GM18519 (cell line): ENCODE data around the gene COL5A1.

Source experiments
- ATAC-seq: cut with Tn5 transposase; IDR thresholded peaks from one replicate; pipeline ENCODE4 v1.9.1; 2021; ENCODE audit warnings: mild to moderate bottlenecking, moderate library complexity; ENCODE audit not compliant: unreplicated experiment, low FRiP score

The COL5A1 gene

DNA sequence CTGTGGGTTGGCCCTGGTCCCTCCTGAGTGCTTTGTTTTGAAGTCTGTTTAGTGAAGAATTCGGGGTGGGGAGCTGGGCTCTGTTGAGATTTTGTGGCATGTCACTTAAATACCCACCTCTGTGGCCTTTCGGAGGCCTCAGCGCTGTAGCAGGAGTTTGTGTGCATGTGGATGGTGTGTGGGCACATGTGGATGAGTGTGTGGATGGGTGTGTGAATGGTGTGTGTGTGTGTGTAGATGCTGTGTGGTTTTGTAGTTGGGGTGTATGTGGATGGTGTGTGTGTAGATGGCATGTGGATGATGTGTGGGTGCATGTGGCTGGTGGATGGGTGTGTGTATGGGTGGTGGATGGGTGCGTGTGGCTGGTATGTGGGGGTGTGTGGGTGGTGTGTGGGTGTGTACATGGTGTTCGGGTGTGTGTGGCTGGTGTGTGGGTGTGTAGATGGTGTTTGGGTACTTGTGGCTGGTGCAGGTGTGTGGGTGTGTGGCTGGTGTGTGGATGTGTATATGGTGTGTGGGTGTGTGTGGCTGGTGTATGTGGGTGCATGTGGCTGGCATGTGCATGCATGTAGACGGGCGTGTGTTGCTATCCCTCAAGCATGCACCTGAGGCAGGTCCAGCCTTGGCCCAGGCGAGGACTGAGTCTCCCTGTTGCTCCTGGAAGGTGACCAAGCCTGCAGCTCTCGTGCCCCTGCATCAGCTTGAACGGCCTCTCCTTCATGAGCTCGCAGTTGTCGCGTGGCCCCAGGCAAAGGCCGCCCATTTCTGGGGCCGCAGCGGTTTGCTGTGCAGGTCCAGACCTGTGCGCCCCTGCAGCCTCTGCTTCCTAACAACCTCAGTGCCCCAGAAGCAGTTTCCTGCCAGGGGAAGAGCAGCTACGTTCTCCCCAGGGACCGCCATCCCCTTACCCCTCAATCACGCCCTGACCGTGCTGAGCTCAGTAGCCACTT is 185.0 kb downstream of the COL5A1 start:
- ATAC-seq: no peak

DNA sequence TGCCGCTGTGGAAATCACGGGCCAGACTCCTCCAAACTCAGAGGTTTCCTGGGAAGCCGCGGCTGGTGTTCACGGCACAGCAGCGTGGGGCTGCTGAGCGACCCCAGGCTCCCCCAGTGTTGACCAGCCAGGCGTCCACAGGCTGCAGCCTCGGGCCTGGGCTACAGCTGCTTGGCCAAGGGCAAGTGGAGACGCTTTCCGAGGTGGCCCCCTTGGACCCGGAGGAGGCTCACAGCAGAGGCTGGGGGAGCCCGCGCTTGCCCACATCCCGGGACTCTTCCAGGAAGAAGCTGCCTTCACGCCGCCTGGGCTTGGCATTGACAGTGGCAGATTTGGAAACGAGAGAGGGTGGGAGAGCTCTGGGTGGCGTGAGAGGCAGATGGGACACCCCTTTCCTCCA is 186.0 kb downstream of the COL5A1 start:
- no peak for ATAC-seq

- no peak for ATAC-seq
Measured at GRCh38 chr9:134827993-134828392, 186.4 kb downstream of the COL5A1 start.

- ATAC-seq: no peak
Measured at GRCh38 chr9:134828892-134829291, 187.3 kb downstream of the COL5A1 start.

GRCh38 chr9:134829356-134829937 is 187.8 kb downstream of the COL5A1 start:
- ATAC-seq: no peak

- ATAC-seq: no peak
Measured at GRCh38 chr9:134830126-134830525, 188.5 kb downstream of the COL5A1 start.

- no peak for ATAC-seq
Measured at GRCh38 chr9:134830926-134831720, 189.5 kb downstream of the COL5A1 start.

DNA sequence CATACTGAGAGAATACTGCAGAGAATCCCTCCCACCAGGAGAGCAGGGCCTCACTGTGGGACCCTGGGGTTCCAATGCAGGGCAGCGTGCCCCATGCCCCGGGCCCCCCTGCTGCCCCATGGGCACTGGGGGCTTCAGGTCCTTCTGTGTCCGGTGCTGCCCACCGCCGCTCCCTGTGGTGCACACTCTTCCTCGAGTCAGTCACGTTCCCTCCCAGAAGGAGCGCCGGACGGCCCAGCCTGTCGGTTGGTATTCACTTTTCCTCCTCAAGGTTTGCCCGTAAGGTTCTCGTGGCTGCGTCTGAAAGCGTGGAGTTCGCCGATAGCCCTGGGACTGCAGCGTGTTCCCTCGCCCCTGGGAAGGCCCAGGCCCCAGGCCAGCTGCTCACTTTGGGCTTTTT is 190.9 kb downstream of the COL5A1 start:
- ATAC-seq: no peak

GRCh38 chr9:134833294-134833880 is 191.8 kb downstream of the COL5A1 start:
- no peak for ATAC-seq

- no peak for ATAC-seq
Measured at GRCh38 chr9:134834217-134834956, 192.8 kb downstream of the COL5A1 start.

DNA sequence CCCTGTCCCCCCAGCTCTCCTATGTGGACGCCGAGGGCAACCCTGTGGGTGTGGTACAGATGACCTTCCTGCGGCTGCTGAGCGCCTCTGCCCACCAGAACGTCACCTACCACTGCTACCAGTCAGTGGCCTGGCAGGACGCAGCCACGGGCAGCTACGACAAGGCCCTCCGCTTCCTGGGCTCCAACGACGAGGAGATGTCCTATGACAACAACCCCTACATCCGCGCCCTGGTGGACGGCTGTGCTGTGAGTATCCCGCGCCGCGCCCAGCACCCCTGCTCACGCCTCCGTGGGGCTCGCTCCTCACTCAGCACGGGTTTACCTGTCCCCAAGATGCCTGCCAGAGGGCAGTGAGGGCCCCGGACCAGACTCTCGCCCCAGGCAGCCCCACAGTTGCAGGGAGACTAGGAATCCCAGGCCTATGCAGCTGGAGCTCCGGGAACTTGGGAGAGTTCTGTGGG is 193.4 kb downstream of the COL5A1 start:
- ATAC-seq: no peak

DNA sequence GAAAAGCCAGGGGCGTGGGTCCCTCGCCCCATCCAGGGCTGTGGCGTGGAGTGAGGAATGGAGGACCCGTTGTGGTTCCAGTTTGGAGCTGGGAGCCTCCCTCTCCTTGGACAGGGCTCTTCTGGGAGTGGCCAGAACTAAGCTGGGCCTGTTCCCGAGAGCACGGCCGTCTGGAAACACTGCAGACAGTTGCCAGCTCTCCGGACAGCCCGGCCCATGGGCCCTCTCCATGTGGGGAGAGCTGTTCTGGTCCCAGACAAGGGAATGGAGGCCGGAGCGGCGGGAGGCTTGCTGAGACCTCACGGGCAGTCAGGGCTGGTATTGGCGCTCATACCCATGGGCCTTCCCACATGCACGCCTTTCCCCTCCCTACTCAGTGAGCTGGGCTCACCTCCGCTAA is 193.8 kb downstream of the COL5A1 start:
- no peak for ATAC-seq

GRCh38 chr9:134835987-134836386 is 194.4 kb downstream of the COL5A1 start:
- no peak for ATAC-seq

DNA sequence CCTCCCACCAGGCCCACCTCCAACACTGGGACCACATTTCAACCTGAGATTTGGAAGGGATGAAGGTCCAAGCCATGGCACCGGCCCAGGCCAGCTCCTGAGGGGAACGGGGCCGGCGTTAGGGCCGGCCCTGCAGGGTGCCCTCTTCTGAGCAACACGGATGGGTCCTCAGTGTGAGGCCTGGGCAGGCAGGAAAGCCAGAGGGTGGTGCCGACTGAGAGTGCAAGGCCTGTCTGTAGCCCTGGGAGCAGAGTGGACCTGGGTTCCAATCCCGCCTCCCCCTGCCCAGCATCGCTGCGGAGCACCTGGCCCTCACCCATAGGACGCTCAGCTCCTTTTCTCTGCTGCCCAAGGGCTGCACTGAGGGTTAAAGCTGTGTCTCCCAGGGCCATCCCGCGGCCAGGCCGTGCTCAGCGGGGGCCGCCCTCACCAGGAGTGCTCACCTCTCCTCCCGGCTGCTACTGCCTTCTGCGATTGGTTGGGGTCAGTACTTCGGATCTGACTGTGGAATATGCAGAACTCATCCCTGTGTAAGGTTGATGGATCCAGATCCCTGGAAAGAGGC is 194.9 kb downstream of the COL5A1 start:
- ATAC-seq: no peak

- no peak for ATAC-seq
Measured at GRCh38 chr9:134837529-134837928, 195.9 kb downstream of the COL5A1 start.

GRCh38 chr9:134838651-134839454 is 197.2 kb downstream of the COL5A1 start:
- no peak for ATAC-seq

DNA sequence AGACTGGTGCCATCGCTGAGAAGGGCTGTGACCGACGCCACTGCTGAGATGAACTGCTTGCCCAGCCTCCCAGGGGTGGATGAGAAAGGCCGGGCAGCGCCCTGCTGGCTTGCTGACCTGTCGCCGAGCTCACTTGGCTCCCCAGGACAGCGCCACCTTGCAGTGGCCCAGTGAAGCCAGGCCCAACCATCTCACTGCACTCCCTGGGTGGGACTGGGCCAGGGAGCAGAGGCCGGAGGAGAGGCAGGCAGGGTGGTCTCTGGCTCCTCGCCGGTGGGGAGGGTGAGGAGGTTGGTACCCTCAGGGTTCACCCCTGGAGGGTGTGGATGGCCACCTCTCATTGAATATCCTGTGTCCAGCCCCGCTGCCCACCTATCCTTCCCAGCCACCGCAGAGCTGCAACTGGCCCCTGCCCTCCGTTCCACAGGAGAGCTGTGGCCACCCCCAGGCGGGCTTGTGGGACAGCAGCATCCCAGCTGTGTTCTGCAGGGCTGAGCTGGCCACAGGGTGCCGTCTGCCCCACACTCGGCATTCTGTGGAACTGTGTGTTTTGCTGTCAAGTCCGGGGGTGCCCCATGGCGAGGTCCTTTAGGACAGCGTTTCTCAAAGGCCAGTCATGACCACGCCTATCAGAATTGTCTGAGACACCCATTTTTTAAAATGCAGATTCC is 198.0 kb downstream of the COL5A1 start:
- no peak for ATAC-seq

DNA sequence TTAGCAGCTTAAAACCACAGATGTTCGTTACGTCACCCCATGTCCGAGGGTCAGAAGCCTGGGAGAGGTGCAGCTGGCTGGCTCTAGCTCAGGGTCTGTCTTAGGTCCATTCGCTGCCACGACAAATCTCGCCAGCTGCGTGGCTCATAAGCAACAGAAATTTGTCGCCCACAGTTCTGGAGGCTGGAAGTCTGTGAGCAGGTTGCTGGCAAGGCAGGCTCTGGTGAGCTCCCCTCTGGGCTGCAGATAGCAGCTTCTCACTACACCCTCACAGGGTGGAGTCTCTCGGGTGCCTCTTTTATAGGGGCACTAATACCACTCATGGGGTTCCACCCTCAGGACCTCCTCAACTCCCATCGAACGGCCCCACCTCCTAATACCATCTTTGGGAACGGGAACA is 198.9 kb downstream of the COL5A1 start:
- no peak for ATAC-seq
